Stimulated activated CD4-positive, alpha-beta T cell treated with anti-CD3 and anti-CD28 coated beads, Interleukin-1b, Interleukin-23, amount 100 ng/mL, for 48 hours (primary cell): Measurements from ENCODE around the gene UBXN2A.

Experiments
- DNase-seq: peaks from one replicate; pipeline ENCODE4 v3.0.0-alpha.2; 2020

Gene UBXN2A

GRCh38 chr2:24047703-24048033 lies 107.4 kb downstream of the UBXN2A start:
- DNase-seq = no peak

- DNase-seq = no peak
These were observed 108.7 kb downstream of the UBXN2A start for GRCh38 chr2:24048769-24049484.

GRCh38 chr2:24049485-24050021 lies 109.3 kb downstream of the UBXN2A start, which contains the start of gene FKBP1B:
TSS of gene FKBP1B (plus strand) at chr2:24049741. CDS start at chr2:24049850, 109 bp downstream.
- peak; percentile 41 for DNase-seq

GRCh38 chr2:24050041-24050979 lies 110.0 kb downstream of the UBXN2A start:
- DNase-seq = no peak

GRCh38 chr2:24051833-24052232 lies 111.6 kb downstream of the UBXN2A start:
- no peak for DNase-seq

GRCh38 chr2:24052951-24053350 lies 112.7 kb downstream of the UBXN2A start:
- no peak for DNase-seq
